Endothelial cell (in vitro differentiated cells): Measurements from ENCODE around the gene S100A6. TPM values are rescaled to one million over a fixed set of nuclear protein-coding genes. Genes with fewer than 3 reads are reported as not detected.

Experiments used
- DNase-seq: peaks from one replicate; pipeline ENCODE4 v3.0.0; 2021; ENCODE audit warnings: low spot score
- H3K27ac Mint-ChIP-seq: one replicate; pipeline ENCODE4 v1.8.0; 2021; ENCODE audit warnings: mixed read lengths, inconsistent platforms; ENCODE audit not compliant: unreplicated experiment
- H3K27me3 Mint-ChIP-seq: one replicate; pipeline ENCODE4 v1.8.0; 2021; ENCODE audit warnings: mild to moderate bottlenecking, moderate library complexity, mixed read lengths, inconsistent platforms; ENCODE audit not compliant: unreplicated experiment
- H3K36me3 Mint-ChIP-seq: one replicate; pipeline ENCODE4 v1.8.0; 2021; ENCODE audit warnings: mild to moderate bottlenecking, low read depth, mixed read lengths, inconsistent platforms; ENCODE audit not compliant: unreplicated experiment
- H3K4me1 Mint-ChIP-seq: one replicate; pipeline ENCODE4 v1.8.0; 2021; ENCODE audit warnings: mild to moderate bottlenecking, mixed read lengths, inconsistent platforms; ENCODE audit not compliant: unreplicated experiment
- H3K4me3 Mint-ChIP-seq: one replicate; pipeline ENCODE4 v1.8.0; 2021; ENCODE audit warnings: mild to moderate bottlenecking, mixed read lengths, inconsistent platforms; ENCODE audit not compliant: unreplicated experiment
- H3K9me3 Mint-ChIP-seq: one replicate; pipeline ENCODE4 v1.8.0; 2021; ENCODE audit warnings: mixed read lengths, inconsistent platforms; ENCODE audit not compliant: unreplicated experiment
- total RNA-seq: library from RNA; stranded (reverse); fragmentation: NEBNext Ultra II Directional; extraction: Animal tissue kit (Norgen Biotek cat#: 25700); gene quantifications from one replicate; pipeline ENCODE4 v1.2.1, GENCODE V29; 2021; ENCODE audit not compliant: unreplicated experiment
- TF ChIP-seq, protein P1 (sequence below): fragments of 200-600 bp; sonication (generic); IDR thresholded peaks from one replicate; pipeline ENCODE4 v1.5.0; 2021; ENCODE audit warnings: antibody characterized with exemption; ENCODE audit not compliant: unreplicated experiment

S100A6 gene
- total RNA-seq, 1 donor from 2014 or later = 11.9 TPM

DNA sequence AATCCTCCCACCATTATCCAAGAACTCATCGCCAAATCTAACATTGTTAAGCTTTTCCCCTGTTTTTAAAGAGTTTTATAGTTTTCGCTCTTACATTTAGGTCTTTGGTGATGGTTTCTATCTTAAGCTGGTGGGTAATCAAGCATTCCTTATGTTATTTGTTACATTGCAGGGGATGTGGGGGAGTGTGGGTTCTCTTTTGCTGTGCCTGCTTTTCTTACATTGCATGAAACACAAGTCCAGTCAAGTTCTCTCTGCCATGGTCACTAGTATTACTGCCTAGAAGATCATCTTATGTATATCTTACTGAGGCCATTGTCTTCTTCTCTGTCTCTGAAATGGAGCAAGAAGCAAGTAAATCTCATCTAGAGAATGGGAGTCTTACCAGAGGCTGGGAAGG, 48.1 kb downstream of the S100A6 start:
- H3K9me3 Mint-ChIP-seq = no peaks in the 10 kb centered on the region
- TF ChIP-seq, protein P1, sequence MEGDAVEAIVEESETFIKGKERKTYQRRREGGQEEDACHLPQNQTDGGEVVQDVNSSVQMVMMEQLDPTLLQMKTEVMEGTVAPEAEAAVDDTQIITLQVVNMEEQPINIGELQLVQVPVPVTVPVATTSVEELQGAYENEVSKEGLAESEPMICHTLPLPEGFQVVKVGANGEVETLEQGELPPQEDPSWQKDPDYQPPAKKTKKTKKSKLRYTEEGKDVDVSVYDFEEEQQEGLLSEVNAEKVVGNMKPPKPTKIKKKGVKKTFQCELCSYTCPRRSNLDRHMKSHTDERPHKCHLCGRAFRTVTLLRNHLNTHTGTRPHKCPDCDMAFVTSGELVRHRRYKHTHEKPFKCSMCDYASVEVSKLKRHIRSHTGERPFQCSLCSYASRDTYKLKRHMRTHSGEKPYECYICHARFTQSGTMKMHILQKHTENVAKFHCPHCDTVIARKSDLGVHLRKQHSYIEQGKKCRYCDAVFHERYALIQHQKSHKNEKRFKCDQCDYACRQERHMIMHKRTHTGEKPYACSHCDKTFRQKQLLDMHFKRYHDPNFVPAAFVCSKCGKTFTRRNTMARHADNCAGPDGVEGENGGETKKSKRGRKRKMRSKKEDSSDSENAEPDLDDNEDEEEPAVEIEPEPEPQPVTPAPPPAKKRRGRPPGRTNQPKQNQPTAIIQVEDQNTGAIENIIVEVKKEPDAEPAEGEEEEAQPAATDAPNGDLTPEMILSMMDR = no peak
- DNase-seq = no peak
- H3K4me3 Mint-ChIP-seq = no peak overlapping the region
- H3K36me3 Mint-ChIP-seq = no peaks in the 10 kb centered on the region
- H3K27ac Mint-ChIP-seq = no peak overlapping the region
- no peaks in the 10 kb centered on the region for H3K4me1 Mint-ChIP-seq
- peaks cover 9% of the 10 kb centered on the region for H3K27me3 Mint-ChIP-seq

DNA sequence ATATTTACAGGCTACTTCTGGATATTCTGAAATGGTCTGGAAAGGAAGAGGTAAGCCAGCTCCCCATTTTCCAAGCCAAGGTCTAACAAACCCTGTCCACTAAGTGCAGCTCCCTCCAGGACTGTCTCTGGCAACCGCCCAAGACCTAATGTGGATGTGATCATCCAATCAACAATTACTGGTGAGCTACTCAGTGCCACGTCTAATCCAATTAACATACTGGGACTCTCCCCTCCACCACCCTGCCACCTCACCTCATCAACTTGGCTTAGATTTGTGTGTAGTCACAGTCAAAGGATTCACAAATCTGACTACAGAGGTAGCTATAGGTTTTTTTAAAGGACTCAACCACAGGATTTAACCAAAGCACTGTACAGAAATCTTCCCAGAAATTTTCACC, 49.9 kb downstream of the S100A6 start:
- no peaks in the 10 kb centered on the region for H3K36me3 Mint-ChIP-seq
- DNase-seq = no peak
- no peak overlapping the region for H3K4me3 Mint-ChIP-seq
- TF ChIP-seq, protein P1 = no peak
- no peaks in the 10 kb centered on the region for H3K9me3 Mint-ChIP-seq
- no peak overlapping the region for H3K27ac Mint-ChIP-seq
- H3K27me3 Mint-ChIP-seq = peaks cover 7% of the 10 kb centered on the region
- H3K4me1 Mint-ChIP-seq = peaks cover 2% of the 10 kb centered on the region

Other genes with a start within 250 kb of the S100A6 start
- gene PGLYRP3, start 223.0 kb downstream of the S100A6 start, total RNA-seq = 1.1 TPM
- gene PGLYRP4, start 187.2 kb downstream of the S100A6 start, total RNA-seq = 1.7 TPM
- gene S100A9, start 178.1 kb downstream of the S100A6 start, total RNA-seq = 0.51 TPM
- gene S100A12, start 160.4 kb downstream of the S100A6 start, total RNA-seq = not detected
- not detected for gene S100A8, start 144.9 kb downstream of the S100A6 start, total RNA-seq
- not detected for gene S100A7A, start 119.5 kb downstream of the S100A6 start, total RNA-seq
- not detected for gene S100A7, start 75.3 kb downstream of the S100A6 start, total RNA-seq
- gene S100A5, start 4.9 kb upstream of the S100A6 start, total RNA-seq = not detected
- 2.8 TPM for gene S100A4, start 9.8 kb upstream of the S100A6 start, total RNA-seq
- not detected for gene S100A3, start 13.3 kb upstream of the S100A6 start, total RNA-seq
- not detected for gene S100A2, start 29.9 kb upstream of the S100A6 start, total RNA-seq
- gene S100A16, start 77.1 kb upstream of the S100A6 start, total RNA-seq = 363 TPM
- gene S100A14, start 80.3 kb upstream of the S100A6 start, total RNA-seq = not detected
- 152 TPM for gene S100A13, start 91.5 kb upstream of the S100A6 start, total RNA-seq
- not detected for gene S100A1, start 92.4 kb upstream of the S100A6 start, total RNA-seq
- 59.3 TPM for gene CHTOP, start 98.1 kb upstream of the S100A6 start, total RNA-seq
- 23.6 TPM for gene SNAPIN, start 122.7 kb upstream of the S100A6 start, total RNA-seq
- gene ILF2, start 135.0 kb upstream of the S100A6 start, total RNA-seq = 216 TPM
- gene NPR1, start 142.7 kb upstream of the S100A6 start, total RNA-seq = 57.1 TPM
- 69.4 TPM for gene INTS3, start 192.1 kb upstream of the S100A6 start, total RNA-seq
- gene SLC27A3, start 239.4 kb upstream of the S100A6 start, total RNA-seq = 72.7 TPM